Measurements from ENCODE around the gene ARHGAP31. TPM values are rescaled to one million over a fixed set of nuclear protein-coding genes. Genes with fewer than 3 reads are reported as not detected.

Gene ARHGAP31, protein sequence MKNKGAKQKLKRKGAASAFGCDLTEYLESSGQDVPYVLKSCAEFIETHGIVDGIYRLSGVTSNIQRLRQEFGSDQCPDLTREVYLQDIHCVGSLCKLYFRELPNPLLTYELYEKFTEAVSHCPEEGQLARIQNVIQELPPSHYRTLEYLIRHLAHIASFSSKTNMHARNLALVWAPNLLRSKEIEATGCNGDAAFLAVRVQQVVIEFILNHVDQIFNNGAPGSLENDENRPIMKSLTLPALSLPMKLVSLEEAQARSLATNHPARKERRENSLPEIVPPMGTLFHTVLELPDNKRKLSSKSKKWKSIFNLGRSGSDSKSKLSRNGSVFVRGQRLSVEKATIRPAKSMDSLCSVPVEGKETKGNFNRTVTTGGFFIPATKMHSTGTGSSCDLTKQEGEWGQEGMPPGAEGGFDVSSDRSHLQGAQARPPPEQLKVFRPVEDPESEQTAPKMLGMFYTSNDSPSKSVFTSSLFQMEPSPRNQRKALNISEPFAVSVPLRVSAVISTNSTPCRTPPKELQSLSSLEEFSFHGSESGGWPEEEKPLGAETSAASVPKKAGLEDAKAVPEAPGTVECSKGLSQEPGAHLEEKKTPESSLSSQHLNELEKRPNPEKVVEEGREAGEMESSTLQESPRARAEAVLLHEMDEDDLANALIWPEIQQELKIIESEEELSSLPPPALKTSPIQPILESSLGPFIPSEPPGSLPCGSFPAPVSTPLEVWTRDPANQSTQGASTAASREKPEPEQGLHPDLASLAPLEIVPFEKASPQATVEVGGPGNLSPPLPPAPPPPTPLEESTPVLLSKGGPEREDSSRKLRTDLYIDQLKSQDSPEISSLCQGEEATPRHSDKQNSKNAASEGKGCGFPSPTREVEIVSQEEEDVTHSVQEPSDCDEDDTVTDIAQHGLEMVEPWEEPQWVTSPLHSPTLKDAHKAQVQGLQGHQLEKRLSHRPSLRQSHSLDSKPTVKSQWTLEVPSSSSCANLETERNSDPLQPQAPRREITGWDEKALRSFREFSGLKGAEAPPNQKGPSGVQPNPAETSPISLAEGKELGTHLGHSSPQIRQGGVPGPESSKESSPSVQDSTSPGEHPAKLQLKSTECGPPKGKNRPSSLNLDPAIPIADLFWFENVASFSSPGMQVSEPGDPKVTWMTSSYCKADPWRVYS (N-terminal part only)
- 10 to 100 TPM; 20.3 to 38.8 (median 28.8) TPM for total RNA-seq

DNA sequence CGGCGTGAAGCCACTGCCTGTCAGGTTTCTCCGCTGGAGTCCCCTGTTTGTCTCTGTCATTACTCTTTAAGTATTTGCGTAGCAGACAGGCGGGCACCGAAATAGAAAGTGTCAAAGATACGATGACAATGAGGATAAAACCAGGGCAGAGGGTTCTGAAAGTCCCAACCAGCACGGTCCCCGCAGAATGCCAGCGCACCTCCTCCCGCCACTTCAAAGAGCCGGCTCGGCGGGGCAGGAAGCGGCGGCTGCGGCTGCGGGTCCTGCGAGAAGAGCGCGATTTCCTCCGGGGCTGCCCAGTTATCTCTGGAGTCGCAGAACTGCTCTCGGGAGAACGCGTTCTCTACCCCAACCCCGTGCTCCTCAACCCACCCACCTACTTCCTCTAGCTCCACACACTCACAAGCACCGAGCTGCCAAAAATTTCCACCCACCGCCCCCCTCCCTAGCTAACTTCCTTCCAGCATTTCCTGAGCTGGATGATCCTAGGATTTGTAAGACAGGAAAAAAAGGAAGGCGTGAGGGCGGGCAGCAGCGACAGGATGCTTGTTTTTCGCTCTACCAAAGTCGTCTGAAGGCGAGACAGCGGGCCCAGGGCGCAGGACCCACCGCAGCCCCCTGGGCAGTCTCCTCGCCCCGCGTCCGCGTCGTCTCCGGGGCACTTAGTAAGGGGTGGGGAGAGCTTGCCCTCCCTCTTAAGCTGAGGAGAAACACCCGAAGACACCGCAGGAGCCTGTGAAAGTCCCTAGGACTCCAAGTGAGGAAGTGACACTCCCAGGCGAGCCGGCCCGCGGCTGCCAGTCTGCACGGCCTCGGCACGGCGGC, at the start of gene ARHGAP31:
TSS of gene ARHGAP31 (plus strand) at position 513 of the 825 bp plus-strand sequence. CDS start 522 bp downstream, outside the sequence.
- TF ChIP-seq, protein P1, sequence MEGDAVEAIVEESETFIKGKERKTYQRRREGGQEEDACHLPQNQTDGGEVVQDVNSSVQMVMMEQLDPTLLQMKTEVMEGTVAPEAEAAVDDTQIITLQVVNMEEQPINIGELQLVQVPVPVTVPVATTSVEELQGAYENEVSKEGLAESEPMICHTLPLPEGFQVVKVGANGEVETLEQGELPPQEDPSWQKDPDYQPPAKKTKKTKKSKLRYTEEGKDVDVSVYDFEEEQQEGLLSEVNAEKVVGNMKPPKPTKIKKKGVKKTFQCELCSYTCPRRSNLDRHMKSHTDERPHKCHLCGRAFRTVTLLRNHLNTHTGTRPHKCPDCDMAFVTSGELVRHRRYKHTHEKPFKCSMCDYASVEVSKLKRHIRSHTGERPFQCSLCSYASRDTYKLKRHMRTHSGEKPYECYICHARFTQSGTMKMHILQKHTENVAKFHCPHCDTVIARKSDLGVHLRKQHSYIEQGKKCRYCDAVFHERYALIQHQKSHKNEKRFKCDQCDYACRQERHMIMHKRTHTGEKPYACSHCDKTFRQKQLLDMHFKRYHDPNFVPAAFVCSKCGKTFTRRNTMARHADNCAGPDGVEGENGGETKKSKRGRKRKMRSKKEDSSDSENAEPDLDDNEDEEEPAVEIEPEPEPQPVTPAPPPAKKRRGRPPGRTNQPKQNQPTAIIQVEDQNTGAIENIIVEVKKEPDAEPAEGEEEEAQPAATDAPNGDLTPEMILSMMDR (IDR thresholded peaks at IDR 0.05; ENCODE audit: low read depth) = no peak

DNA sequence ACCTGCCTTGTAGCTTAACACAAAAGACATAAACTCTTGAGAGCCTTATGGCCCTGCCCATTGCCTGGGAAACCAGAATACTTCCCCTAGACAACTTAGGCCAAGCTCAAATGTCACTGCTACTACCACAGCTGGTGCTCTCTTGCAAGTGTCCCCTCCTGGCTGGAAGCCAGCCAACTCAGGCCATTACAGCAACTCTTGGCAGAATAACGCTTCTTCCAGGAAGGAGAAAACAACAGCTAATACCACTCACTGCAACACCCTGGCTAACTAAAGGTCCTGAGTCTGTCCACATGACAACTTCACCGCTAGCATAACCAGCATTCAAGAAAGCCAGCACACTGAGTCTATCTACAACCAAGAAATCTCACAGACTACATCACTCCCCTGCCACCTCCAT, 48.4 kb upstream of the ARHGAP31 start:
- TF ChIP-seq, protein P1 (IDR thresholded peaks at IDR 0.05; ENCODE audit: low read depth) = no peak

DNA sequence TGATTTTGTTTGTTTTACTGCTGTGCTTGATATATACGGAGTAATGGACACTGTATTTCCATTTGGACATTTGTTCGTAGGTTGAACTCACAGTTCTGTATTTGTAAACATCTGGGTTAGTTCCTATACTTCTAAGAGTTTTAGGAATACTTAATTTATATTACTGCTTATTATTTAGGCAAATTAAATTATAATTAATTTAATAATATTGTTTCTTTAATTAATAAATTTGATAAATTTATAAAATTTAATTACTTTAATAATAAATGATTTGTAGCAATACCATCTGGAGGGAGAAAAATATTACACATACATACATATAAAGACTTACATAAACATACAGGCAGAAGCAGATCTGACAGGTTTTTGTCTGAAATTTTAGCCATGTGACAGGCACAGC, 39.0 kb upstream of the ARHGAP31 start:
- TF ChIP-seq, protein P1 (IDR thresholded peaks at IDR 0.05; ENCODE audit: low read depth) = no peak

DNA sequence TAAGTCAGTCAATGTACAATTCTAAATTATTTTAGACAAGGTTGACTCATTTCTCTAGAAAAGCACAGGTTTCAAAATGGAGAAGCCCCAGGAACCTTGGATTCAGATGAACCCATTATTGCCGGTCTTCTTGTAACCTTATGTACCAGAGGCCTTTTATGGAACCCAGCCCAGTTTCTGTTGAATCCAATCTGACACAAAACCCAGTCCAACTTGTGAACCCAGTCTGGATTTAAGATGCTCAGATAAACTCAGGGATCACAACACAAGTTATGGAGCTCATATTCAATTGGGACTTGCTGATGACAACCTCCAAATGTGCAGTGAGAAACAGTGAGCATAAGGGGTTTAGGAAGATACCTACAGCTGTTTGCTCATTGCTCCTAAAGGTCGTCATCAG, 37.1 kb upstream of the ARHGAP31 start:
- TF ChIP-seq, protein P1 (IDR thresholded peaks at IDR 0.05; ENCODE audit: low read depth) = no peak

DNA sequence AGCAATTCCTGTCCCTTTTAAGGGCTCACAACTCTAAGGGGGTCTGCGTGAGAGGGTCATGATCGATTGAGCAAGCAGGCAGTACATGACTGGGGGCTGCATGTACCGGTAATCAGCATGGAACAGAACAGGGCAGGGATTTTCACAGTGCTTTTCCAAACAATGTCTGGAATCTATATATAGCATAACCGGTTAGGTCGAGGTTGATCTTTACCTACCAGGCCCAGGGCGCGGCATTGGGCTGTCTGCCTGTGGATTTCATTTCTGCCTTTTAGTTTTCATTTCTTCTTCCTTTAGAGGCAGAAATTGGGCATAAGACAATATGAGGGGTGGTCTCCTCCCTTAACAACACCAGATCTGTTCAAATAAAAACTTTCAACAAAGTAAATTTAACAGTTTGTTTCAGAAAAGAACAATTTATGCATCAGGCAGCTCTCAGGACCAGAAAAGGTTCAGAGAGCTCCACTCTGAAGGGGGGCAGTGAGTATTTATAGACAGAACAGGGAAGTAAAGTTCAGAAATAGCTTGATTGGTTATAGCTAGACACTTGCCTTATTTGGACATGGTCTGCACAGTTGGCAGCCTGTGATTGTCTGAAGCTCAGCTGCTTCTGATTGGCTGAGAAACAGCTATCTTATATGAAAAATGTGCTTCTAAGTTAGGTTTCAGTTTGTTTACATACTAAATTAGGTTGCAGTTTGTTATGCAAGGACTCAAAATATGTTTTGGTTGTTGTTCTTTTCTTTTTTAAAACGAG, 36.4 kb upstream of the ARHGAP31 start:
- TF ChIP-seq, protein P1 (IDR thresholded peaks at IDR 0.05; ENCODE audit: low read depth) = no peak

DNA sequence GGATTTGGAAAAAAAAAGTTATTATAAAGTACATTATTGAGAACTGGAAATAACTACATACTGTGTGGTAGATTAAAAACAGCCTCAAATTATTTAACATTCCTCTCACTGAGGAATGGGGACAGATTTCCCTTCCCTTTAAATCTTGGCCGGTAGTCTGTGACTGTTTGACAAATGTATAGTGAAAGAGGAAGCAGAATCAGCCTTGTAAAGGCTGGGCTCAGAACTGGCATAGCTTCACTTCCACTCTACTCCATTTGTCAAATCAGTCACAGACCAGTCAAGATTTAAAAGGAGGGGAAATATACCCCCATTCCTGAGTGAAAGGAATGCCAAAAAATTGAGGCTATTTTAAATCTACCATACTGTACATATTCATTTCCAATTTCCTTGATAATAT, 35.3 kb upstream of the ARHGAP31 start:
- TF ChIP-seq, protein P1 (IDR thresholded peaks at IDR 0.05; ENCODE audit: low read depth) = no peak

Data from subcutaneous adipose tissue (tissue), 4 donors.